Ecto neural progenitor cell (in vitro differentiated cells): Measurements from ENCODE around the gene DPEP3.

Experiments
- DNase-seq: peaks from one replicate; pipeline ENCODE4 v3.0.0-alpha.2; 2018; ENCODE audit warnings: low spot score

Gene DPEP3

DNA sequence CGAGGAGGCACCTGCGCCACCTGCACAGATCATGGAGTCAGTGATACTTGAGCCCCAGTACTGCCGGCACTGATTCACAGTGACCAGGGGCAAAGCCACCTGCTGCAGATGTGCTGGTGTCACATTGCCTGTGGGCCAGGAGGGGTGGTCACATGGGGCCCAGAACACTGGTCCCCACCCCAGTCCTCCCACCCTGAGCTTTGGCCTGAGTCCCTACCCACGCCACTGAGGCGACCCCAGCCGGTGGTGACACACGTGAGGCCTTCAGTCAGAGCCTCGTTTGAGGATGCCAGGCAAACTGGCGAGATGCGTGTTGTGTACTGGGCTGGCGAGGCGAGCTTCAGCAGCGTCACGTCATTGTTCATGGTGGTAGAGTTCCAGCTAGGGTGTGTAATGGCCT is 50.1 kb downstream of the DPEP3 start:
- DNase-seq: no peak

DNA sequence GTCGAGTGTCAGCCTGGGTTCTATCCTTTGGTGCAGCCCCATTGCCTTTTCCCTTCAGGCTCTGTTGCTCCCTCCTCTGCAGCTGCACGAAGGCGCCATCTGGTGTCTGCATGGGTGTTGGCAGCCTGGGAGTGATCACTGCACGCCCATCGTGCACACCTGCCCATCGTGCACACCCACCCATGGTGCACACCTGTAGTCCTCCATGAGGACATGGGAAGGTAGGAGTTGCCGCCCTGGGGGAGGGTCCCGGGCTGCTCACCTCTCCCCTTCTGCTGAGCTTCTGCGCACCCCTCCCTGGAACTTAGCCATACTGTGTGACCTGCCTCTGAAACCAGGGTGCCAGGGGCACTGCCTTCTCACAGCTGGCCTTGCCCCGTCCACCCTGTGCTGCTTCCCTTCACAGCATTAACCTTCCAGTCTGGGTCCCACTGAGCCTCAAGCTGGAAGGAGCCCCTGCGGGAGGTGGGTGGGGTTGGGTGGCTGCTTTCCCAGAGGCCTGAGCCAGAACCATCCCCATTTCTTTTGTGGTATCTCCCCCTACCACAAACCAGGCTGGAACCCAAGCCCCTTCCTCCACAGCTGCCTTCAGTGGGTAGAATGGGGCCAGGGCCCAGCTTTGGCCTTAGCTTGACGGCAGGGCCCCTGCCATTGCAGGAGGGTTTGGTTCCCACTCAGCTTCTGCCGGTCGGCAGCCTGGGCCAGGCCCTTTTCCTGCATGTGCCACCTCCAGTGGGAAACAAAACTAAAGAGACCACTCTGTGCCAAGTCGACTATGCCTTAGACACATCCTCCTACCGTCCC is 51.5 kb downstream of the DPEP3 start:
- peak; percentile 76 for DNase-seq

DNA sequence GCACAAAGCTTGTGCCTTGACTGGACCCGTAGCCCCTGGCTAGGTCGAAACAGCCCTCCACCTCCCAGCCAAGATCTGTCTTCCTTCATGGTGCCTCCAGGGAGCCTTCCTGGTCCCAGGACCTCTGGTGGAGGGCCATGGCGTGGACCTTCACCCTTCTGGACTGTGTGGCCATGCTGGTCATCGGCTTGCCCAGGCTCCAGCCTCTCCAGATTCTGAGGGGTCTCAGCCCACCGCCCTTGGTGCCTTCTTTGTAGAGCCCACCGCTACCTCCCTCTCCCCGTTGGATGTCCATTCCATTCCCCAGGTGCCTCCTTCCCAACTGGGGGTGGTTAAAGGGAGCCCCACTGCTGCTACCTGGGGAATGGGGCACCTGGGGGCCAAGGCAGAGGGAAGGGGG is 52.2 kb downstream of the DPEP3 start:
- no peak for DNase-seq

DNA sequence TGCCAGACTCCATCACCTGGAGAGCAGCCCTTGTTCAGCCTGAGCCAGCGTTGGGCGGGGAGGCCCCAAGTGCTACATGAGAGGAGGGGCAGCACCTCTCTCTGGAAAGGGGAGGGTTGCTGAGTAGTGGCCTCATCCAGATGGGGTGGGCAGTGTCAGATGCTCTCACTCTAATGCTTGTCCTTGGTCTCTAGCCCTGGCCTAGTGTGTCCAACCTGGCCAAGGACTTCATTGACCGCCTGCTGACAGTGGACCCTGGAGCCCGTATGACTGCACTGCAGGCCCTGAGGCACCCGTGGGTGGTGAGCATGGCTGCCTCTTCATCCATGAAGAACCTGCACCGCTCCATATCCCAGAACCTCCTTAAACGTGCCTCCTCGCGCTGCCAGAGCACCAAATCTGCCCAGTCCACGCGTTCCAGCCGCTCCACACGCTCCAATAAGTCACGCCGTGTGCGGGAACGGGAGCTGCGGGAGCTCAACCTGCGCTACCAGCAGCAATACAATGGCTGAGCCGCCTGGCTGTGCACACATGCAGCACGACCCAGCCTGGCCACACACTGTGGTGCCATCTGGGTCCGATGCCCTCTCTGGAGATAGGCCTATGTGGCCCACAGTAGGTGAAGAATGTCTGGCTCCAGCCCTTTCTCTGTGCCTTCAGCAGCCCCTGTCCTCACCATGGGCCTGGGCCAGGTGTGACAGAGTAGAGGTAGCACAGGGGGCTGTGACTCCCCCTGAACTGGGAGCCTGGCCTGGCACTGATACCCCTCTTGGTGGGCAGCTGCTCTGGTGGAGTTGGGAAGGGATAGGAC is 53.0 kb downstream of the DPEP3 start:
- DNase-seq: no peak

DNA sequence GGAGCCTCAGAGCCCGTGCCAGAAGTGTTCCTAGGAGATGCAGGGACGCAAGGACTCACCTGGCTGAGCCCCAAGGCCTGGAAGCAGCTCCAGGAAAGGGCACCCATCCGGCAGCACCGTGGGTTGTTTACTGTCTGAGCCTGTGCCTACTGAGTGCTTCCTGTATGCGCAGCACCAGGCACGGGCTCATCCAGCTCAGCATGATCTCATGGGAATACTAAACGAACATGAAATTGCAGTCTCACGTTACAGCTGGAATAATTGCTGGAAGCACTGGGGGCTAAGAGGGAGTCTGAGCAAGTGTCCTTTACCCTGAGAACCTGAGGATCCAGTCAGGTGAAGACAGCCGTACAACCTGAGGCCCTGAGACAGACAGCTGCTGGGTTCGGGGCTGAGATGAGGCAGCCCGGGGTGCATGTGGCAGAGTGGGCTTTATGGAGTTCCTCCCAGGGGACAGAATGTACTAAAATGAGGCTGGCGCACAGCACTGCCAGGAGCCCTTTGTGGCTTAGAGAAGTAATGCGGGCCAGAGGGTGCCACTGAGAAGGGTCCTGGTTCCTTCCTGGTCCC is 54.0 kb downstream of the DPEP3 start:
- no peak for DNase-seq
